PC-9 (cell line): ENCODE measurements around the gene SRMS.

Source experiments
- CTCF ChIP-seq: fragments of 200-600 bp; sonication (generic); conservative IDR thresholded peaks from 2 replicates; pipeline ENCODE4 v1.6.1; 2017; ENCODE audit warnings: mixed run types, antibody characterized with exemption, mild to moderate bottlenecking, moderate library complexity
- EZH2 ChIP-seq: fragments of 200-600 bp; sonication (generic); IDR thresholded peaks from 2 replicates; pipeline ENCODE4 v1.8.0; 2017; ENCODE audit warnings: antibody characterized with exemption, low read depth

- TF ChIP-seq CTCF (no peak), EZH2 (no peak)
Measured at GRCh38 chr20:63494084-63494419, 53.5 kb downstream of the SRMS start.
